Activated CD4-positive, alpha-beta memory T cell treated with anti-CD3 and anti-CD28 coated beads, Interleukin-2, amount 10 ng/mL, durations not matched to agents 7 days and 5 days (primary cell): Measurements from ENCODE around the gene YIPF1. TPM values are rescaled to one million over a fixed set of nuclear protein-coding genes. Genes with fewer than 3 reads are reported as not detected.
"Not testable (repeated sequence)": the region's sequence is repeated elsewhere in the genome, so short reads cannot be mapped to it uniquely, and the experiment has no call there.

Source experiments
- CTCF ChIA-PET: fragments of 350-600 bp; sonication (Branson Sonifier 250); formaldehyde crosslinking; loops from one replicate; lab custom pipeline; 2021; ENCODE audit warnings: antibody characterized with exemption, inconsistent platforms; lab: Charles Lee
- POLR2A ChIA-PET: fragments of 350-600 bp; sonication (Branson Sonifier 250); formaldehyde crosslinking; loops from one replicate; lab custom pipeline; 2021; ENCODE audit warnings: antibody characterized with exemption; lab: Charles Lee
- DNase-seq: peaks from one replicate; pipeline ENCODE4 v3.0.0-alpha.2; 2020
- H3K27ac Mint-ChIP-seq: one replicate; pipeline ENCODE4 v1.8.0; 2021; ENCODE audit warnings: mild to moderate bottlenecking, mixed read lengths
- H3K27me3 Mint-ChIP-seq: one replicate; pipeline ENCODE4 v1.8.0; 2021; ENCODE audit warnings: mixed read lengths
- H3K36me3 Mint-ChIP-seq: one replicate; pipeline ENCODE4 v1.8.0; 2021; ENCODE audit warnings: low read depth, mixed read lengths
- H3K4me1 Mint-ChIP-seq: one replicate; pipeline ENCODE4 v1.8.0; 2021; ENCODE audit warnings: mixed read lengths
- H3K4me3 Mint-ChIP-seq: one replicate; pipeline ENCODE4 v1.8.0; 2021; ENCODE audit warnings: mild to moderate bottlenecking, mixed read lengths
- H3K9me3 Mint-ChIP-seq: one replicate; pipeline ENCODE4 v1.8.0; 2021; ENCODE audit warnings: mixed read lengths
- total RNA-seq, 2 experiments: library from RNA; stranded (reverse); gene quantifications; one replicate each; pipeline ENCODE4 v1.2.3, GENCODE V29; 2021

The YIPF1 gene
- total RNA-seq, 2 experiments from 2014 or later: 17.8 to 19.7 TPM

- Mint-ChIP-seq H3K27me3 (peaks cover 12% of the 10 kb centered on the region), H3K4me3 (no peak overlapping the region), H3K4me1 (peaks cover 31% of the 10 kb centered on the region), H3K9me3 (no peaks in the 10 kb centered on the region), H3K36me3 (peaks cover 8% of the 10 kb centered on the region), H3K27ac (no peak overlapping the region)
- ChIA-PET POLR2A (no interaction called here), CTCF (no interaction called here)
- DNase-seq: no peak
Observed at GRCh38 chr1:53891678-53892077, 2.1 kb upstream of the YIPF1 start.

- no peaks in the 10 kb centered on the region for H3K9me3 Mint-ChIP-seq
- POLR2A ChIA-PET: interaction anchor here (2.3 kb wide), 1 partner anchor 54 kb away, joined by 25 read pairs; the partner anchor contains the start of genes IFT25 and LRRC42
- DNase-seq: no peak
- CTCF ChIA-PET: interaction anchor here (1.4 to 2.0 kb wide), 3 partner anchors 54 to 68 kb away, joined by 3 to 10 read pairs (median 8); partner anchors contain the start of gene IFT25
- H3K4me3 Mint-ChIP-seq: no peak overlapping the region
- no peak overlapping the region for H3K27ac Mint-ChIP-seq
- H3K36me3 Mint-ChIP-seq: peaks cover 8% of the 10 kb centered on the region
- peaks cover 12% of the 10 kb centered on the region for H3K27me3 Mint-ChIP-seq
- peaks cover 31% of the 10 kb centered on the region for H3K4me1 Mint-ChIP-seq
Observed at GRCh38 chr1:53891018-53891417, 1.4 kb upstream of the YIPF1 start.

GRCh38 chr1:53890522-53890941 is 935 bp upstream of the YIPF1 start:
- H3K4me3 Mint-ChIP-seq: peak overlapping the region; percentile 94
- H3K36me3 Mint-ChIP-seq: peaks cover 6% of the 10 kb centered on the region
- POLR2A ChIA-PET: interaction anchor here (1.0 to 2.3 kb wide), 5 partner anchors 9 to 59 kb away, joined by 3 to 25 read pairs (median 7); partner anchors contain the start of genes IFT25 and LRRC42
- CTCF ChIA-PET: interaction anchor here (1.2 to 2.0 kb wide), 5 partner anchors 55 to 69 kb away, joined by 3 to 10 read pairs (median 4); partner anchors contain the start of gene IFT25
- H3K27ac Mint-ChIP-seq: no peak overlapping the region
- H3K9me3 Mint-ChIP-seq: no peaks in the 10 kb centered on the region
- peaks cover 31% of the 10 kb centered on the region for H3K4me1 Mint-ChIP-seq
- peaks cover 8% of the 10 kb centered on the region for H3K27me3 Mint-ChIP-seq
- DNase-seq: no peak

GRCh38 chr1:53888681-53889080 is 916 bp downstream of the YIPF1 start:
- DNase-seq: no peak
- ChIA-PET CTCF (no interaction called here), POLR2A (interaction anchor here (1.0 to 2.3 kb wide), 5 partner anchors 29 to 59 kb away, joined by 3 to 25 read pairs (median 3); partner anchors contain the start of genes IFT25, LRRC42 and NDC1)
- Mint-ChIP-seq H3K27me3 (peaks cover 2% of the 10 kb centered on the region), H3K36me3 (peaks cover 4% of the 10 kb centered on the region), H3K27ac (no peak overlapping the region), H3K9me3 (no peaks in the 10 kb centered on the region), H3K4me3 (peak overlapping the region; percentile 94), H3K4me1 (peaks cover 31% of the 10 kb centered on the region)

- ChIA-PET CTCF (interaction anchor here (0.6 to 1.5 kb wide), 2 partner anchors 62 to 66 kb away, joined by 3 to 6 read pairs; partner anchors contain the start of genes IFT25 and LRRC42), POLR2A (interaction anchor here (0.7 to 1.3 kb wide), 2 partner anchors 13 to 62 kb away, joined by 3 read pairs; partner anchors contain the start of gene IFT25)
- H3K9me3 Mint-ChIP-seq, DNase-seq, H3K27ac Mint-ChIP-seq, H3K27me3 Mint-ChIP-seq, H3K4me3 Mint-ChIP-seq: not testable (repeated sequence)
- Mint-ChIP-seq H3K4me1 (peaks cover 11% of the 10 kb centered on the region), H3K36me3 (peaks cover 27% of the 10 kb centered on the region)
Observed at GRCh38 chr1:53883600-53883999, 6.0 kb downstream of the YIPF1 start.

- H3K4me3 Mint-ChIP-seq, H3K9me3 Mint-ChIP-seq, H3K4me1 Mint-ChIP-seq, H3K27ac Mint-ChIP-seq, DNase-seq, POLR2A ChIA-PET, H3K27me3 Mint-ChIP-seq: not testable (repeated sequence)
- CTCF ChIA-PET: interaction anchor here (1.3 to 4.6 kb wide), 4 partner anchors 22 to 78 kb away, joined by 3 to 35 read pairs (median 4); no protein-coding TSS in a partner anchor
- H3K36me3 Mint-ChIP-seq: peaks cover 31% of the 10 kb centered on the region
Observed at GRCh38 chr1:53881853-53882252, 7.7 kb downstream of the YIPF1 start.

GRCh38 chr1:53878492-53879105 is 11.0 kb downstream of the YIPF1 start:
- H3K4me1 Mint-ChIP-seq: no peaks in the 10 kb centered on the region
- ChIA-PET POLR2A (interaction anchor here (1.2 to 1.3 kb wide), 2 partner anchors 9 to 21 kb away, joined by 3 read pairs; no protein-coding TSS in a partner anchor), CTCF (interaction anchor here (0.7 to 4.6 kb wide), 19 partner anchors 9 to 204 kb away, joined by 3 to 35 read pairs (median 4); partner anchors contain the start of genes IFT25, LRRC42 and YIPF1)
- H3K4me3 Mint-ChIP-seq: no peak overlapping the region
- no peak overlapping the region for H3K27ac Mint-ChIP-seq
- H3K9me3 Mint-ChIP-seq: no peaks in the 10 kb centered on the region
- DNase-seq: no peak
- H3K27me3 Mint-ChIP-seq: no peaks in the 10 kb centered on the region
- peaks cover 31% of the 10 kb centered on the region for H3K36me3 Mint-ChIP-seq

GRCh38 chr1:53875150-53875549 is 14.4 kb downstream of the YIPF1 start:
- H3K4me1 Mint-ChIP-seq, DNase-seq, H3K27me3 Mint-ChIP-seq, H3K9me3 Mint-ChIP-seq, POLR2A ChIA-PET, H3K4me3 Mint-ChIP-seq, H3K27ac Mint-ChIP-seq: not testable (repeated sequence)
- CTCF ChIA-PET: interaction anchor here (0.9 to 2.0 kb wide), 2 partner anchors 15 to 84 kb away, joined by 3 to 11 read pairs; no protein-coding TSS in a partner anchor
- peaks cover 20% of the 10 kb centered on the region for H3K36me3 Mint-ChIP-seq

GRCh38 chr1:53871773-53872484 is 17.7 kb downstream of the YIPF1 start:
- H3K4me1 Mint-ChIP-seq: no peaks in the 10 kb centered on the region
- no peak overlapping the region for H3K4me3 Mint-ChIP-seq
- POLR2A ChIA-PET: interaction anchor here (1.5 kb wide), 1 partner anchor 74 kb away, joined by 5 read pairs; the partner anchor contains the start of genes IFT25 and LRRC42
- H3K9me3 Mint-ChIP-seq: no peaks in the 10 kb centered on the region
- no peak overlapping the region for H3K27ac Mint-ChIP-seq
- peaks cover 22% of the 10 kb centered on the region for H3K36me3 Mint-ChIP-seq
- H3K27me3 Mint-ChIP-seq: no peaks in the 10 kb centered on the region
- no peak for DNase-seq
- CTCF ChIA-PET: interaction anchor here (1.3 to 7.0 kb wide), 3 partner anchors 13 to 87 kb away, joined by 4 to 50 read pairs (median 5); partner anchors contain the start of genes IFT25 and LRRC42

- ChIA-PET CTCF (interaction anchor here (1.3 to 7.0 kb wide), 3 partner anchors 12 to 88 kb away, joined by 4 to 50 read pairs (median 5); partner anchors contain the start of genes IFT25 and LRRC42), POLR2A (interaction anchor here (1.4 kb wide), 1 partner anchor 12 kb away, joined by 3 read pairs; no protein-coding TSS in a partner anchor)
- no peak for DNase-seq
- H3K9me3 Mint-ChIP-seq: no peaks in the 10 kb centered on the region
- H3K27me3 Mint-ChIP-seq: no peaks in the 10 kb centered on the region
- no peak overlapping the region for H3K27ac Mint-ChIP-seq
- H3K36me3 Mint-ChIP-seq: peaks cover 25% of the 10 kb centered on the region
- H3K4me1 Mint-ChIP-seq: no peaks in the 10 kb centered on the region
- H3K4me3 Mint-ChIP-seq: no peak overlapping the region
Observed at GRCh38 chr1:53871221-53871620, 18.4 kb downstream of the YIPF1 start.

- Mint-ChIP-seq H3K27me3 (no peaks in the 10 kb centered on the region), H3K9me3 (no peaks in the 10 kb centered on the region), H3K4me3 (no peak overlapping the region), H3K27ac (no peak overlapping the region), H3K4me1 (no peaks in the 10 kb centered on the region), H3K36me3 (peaks cover 28% of the 10 kb centered on the region)
- DNase-seq: no peak
- POLR2A ChIA-PET: interaction anchor here (1.1 kb wide), 1 partner anchor 9 kb away, joined by 3 read pairs; no protein-coding TSS in a partner anchor
- CTCF ChIA-PET: interaction anchor here (1.5 to 7.0 kb wide), 4 partner anchors 9 to 212 kb away, joined by 4 to 50 read pairs (median 4); no protein-coding TSS in a partner anchor
Observed at GRCh38 chr1:53869454-53870117, 20.0 kb downstream of the YIPF1 start.

GRCh38 chr1:53868565-53868964 is 21.0 kb downstream of the YIPF1 start:
- H3K27me3 Mint-ChIP-seq: no peaks in the 10 kb centered on the region
- no peaks in the 10 kb centered on the region for H3K9me3 Mint-ChIP-seq
- ChIA-PET POLR2A (interaction anchor here (1.4 kb wide), 1 partner anchor 21 kb away, joined by 3 read pairs; the partner anchor contains the start of gene YIPF1), CTCF (interaction anchor here (0.7 to 7.0 kb wide), 7 partner anchors 9 to 634 kb away, joined by 3 to 50 read pairs (median 4); partner anchors contain the start of genes IFT25 and MRPL37)
- DNase-seq: no peak
- H3K4me1 Mint-ChIP-seq: no peaks in the 10 kb centered on the region
- H3K36me3 Mint-ChIP-seq: peaks cover 28% of the 10 kb centered on the region
- H3K27ac Mint-ChIP-seq: no peak overlapping the region
- H3K4me3 Mint-ChIP-seq: no peak overlapping the region
